GM18502 (cell line): ENCODE data around the gene FGF1.

Source experiments
- ATAC-seq: cut with Tn5 transposase; IDR thresholded peaks from one replicate; pipeline ENCODE4 v1.9.1; 2021; ENCODE audit warnings: mild to moderate bottlenecking; ENCODE audit not compliant: unreplicated experiment, poor library complexity

FGF1 gene

DNA sequence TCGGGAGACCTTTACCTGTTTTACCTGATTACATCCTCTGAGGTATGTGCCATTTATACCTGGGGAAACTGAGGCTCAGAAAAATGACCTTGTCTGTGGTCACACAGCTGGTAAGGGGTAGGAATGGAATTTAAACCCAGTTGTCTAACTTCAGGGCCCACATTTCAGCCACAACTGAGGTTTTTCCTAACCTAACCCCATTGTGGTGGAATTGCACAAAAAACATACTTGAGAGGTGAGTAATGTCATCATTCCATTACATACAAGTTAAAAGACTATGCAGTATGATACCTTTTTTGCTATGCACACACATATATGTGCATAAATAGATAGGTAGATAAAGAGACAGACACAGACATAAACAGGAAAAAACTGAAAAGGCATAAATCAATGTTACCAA is 14.1 kb downstream of the FGF1 start:
- no peak for ATAC-seq

DNA sequence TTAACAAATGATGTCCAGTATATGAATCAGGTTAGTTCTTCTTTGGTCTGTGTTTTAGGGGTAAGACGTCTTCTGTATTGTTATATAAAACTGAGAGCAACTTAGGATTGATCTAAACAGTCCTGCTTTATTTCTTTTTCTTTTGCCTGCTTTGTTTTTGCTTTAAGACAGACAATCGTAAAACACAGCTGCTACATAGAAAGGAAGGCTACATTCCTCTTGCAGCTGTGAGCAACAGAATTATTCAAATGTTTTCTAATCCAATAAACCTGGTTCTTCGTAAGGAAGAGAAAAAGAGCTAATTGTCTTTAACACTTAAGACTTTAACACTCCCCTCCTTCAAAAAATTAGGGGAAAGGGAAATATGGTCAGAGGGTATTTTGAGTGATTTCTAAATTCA is 14.6 kb downstream of the FGF1 start:
- no peak for ATAC-seq

DNA sequence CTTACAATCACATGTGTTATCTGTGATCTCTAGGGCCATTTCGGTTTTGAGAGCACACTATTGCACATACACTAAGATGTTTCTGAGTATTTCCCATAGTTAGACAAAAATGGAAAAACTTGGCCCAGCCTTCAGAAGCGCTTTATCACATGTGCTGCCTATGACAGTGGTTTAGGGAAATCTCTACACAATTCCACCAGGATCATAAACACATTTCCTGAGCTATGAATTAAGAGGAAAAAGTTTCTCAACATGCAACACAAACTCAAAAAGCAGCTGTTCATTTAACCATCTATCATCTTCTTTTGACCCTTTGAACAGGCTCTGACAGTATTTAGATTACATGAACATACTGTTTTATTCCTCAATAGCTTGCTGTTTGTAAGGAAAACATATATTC is 15.1 kb downstream of the FGF1 start:
- no peak for ATAC-seq

DNA sequence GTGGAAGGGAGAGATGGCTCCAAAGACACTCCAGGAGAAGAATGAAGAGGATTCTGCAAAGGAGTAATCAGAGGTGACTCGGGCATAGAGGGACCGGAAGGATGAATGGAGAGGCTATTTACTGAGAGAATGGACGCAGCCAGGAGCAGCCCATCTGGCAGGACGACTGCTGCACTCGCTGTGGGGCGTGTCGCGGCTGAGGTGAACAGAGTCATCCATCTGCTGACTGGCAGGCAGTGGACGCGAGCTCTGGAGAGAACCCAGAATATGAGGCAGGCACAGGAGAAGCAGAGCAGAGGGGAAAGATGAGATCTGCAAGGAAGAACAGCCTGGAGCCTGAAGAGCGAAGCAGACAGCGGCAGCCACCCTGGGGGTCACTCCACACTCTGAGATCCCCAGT is 16.4 kb downstream of the FGF1 start:
- no peak for ATAC-seq

DNA sequence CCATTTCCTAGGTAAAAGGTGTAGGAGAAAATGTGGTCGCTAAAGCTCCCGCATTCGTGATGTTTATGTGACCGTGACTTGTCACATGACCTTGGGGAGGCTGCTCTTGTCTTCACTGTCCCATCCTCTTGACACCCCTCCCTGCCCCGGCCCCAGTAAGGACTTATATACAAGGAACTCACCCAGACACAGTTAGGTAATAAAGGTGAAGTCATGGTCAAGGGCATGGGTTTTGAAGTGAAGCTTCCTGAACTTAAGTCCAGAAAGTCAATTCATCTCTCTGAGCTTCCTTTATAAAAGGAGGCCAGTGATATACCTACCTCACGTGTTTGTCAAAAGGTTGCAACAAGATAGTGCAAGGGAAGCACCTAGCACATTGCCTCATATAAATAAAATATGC is 17.6 kb downstream of the FGF1 start:
- no peak for ATAC-seq

DNA sequence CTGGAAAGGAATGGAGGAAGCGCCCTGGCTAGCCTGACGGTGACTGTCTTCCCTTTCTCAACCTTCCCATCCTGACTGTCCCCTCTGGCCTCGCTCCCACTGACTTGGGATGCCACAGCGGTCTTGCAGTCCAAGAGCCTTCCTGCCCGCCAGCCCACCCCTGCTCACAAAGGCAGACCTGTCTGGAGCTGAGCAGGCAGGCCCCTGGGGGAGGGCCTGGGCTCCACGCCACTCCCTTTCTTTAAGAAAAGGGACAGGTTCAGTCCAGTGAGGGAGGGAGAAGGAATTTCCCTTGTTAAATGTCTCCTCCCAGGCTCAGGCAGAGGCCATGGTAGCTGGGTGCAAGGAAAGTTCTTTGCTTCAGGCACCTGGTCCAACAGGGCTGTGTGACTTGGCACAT is 18.1 kb downstream of the FGF1 start:
- no peak for ATAC-seq

DNA sequence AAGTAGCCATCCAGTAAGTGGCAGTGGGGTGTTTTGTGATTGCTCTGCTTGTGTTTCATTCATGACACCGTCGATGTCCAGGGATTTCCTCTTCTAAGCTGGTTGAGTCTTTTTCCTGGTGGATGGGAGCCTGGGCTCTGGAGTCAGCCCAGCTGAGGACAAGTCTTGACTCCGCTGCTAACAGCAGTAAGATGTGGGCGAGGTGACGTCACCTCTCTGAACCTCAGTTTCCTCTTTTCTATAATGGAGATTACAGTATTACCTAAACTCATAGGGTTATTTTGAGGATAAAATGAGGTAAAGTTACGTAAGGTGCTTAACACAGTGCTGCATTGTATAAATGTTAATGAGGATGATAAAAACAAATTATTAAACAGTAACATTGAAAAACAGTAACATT is 21.3 kb downstream of the FGF1 start:
- ATAC-seq, result no peak

DNA sequence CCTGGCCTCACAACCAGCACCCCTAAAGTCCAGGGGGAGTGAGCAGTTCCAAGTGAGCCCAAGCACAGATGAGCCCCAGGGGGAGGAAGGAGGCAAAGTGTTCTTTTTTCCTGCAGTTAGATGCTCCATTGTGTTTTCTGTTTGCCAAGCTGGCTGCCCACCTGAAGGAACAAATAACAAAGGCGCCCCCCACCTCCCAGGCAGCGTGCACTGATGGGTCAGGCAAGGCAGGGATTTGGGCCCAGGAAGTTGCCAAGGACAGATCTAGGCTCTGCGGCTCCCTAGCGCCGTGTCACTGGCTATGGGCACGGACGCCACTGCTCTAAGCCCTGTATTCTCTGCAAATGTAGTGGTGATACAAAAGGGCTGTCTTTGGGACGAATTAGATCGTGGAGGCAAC is 21.8 kb downstream of the FGF1 start:
- no peak for ATAC-seq

DNA sequence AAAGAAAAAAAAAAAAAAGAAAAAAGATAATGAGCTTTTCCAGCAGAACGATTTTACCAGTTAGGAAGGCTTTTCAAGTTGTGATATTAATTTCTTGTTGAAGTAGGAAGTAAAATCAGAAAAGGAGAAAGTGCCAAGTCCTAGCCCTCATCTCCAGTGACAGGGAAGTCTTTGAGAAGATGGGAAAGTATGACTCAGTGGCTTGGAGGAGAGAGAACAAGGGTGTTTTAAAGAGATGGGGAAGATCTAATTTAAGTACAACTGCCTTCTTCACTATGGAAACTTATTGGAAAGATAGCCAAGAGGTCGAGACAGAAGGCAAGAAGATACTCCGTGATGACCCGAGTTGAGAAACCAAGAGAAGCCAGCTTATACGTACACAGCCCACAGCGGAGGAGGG is 22.6 kb downstream of the FGF1 start:
- ATAC-seq, result no peak

DNA sequence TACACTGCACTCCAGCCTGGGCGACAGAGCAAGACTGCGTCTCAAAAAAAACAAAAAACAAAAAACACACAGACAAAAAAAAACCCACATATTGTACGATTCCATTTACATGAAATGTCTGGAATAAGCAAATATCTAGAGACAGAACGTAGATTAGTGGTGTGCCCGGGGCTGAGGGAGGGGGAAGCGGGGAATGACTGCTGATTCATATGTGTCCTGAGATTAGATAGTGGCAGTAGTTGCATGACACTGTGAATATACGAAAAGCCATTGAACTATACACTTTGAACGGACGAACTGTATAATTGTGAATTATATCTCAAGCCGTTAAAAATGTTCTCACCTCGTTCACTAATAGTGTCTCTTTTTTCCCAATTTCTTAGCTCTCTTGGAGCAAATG is 23.9 kb downstream of the FGF1 start:
- no peak for ATAC-seq

DNA sequence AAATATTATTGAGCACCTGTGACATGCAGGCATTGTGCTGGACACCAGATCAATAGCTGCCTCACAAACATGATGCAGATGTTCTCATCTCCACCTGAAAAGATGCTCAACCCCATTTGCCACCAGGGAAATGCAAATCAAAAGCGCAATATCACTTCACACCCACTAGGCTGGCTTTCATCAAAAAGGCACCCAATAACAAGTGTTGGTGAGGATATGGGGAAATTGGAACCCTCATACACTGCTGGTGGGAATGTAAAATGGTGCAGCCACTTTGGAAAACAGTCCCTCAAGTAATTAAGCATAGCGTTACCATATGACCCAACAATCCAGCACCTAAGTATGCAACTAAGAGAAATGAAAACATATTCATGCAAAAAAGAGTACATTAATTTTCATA is 24.7 kb downstream of the FGF1 start:
- ATAC-seq, result no peak

DNA sequence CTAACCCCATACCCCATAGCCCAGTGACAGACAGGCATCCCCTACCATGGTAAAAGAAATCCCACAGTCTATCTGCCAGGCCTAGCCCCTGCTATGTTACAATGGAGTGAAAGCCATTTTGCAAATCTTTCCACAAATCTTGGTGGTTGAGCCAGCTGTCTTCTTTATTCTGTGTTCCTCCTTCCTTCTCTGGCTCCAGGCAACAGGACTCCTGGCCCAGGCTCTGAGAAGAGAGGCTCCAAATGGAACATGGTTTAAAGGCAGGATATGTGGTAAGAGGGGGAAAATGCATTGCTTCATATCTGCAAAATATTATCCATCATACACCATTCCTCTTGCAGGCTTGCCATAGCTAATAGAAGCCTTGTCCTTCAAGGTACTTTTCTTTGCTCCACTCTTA is 25.2 kb downstream of the FGF1 start:
- ATAC-seq, result no peak

DNA sequence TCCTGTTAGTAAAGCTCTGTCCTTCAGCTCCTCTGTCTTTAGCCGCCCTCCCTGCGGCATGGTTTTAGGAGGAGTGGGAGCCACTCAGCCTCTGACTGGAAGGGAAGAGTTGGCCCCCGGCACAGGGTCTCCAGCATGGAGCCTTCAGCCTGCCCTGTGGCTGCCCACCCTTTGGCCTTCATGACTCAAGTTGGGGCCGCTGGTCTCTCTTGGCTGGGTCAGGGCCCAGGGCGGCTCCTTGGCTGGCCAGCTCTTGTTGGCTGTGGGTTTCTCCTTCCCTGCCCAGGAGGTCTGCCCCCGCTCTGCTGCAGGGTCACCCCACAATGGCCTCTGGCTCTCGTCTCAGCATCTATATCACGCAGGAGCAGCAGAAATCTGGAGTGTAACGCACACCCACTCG is 25.7 kb downstream of the FGF1 start:
- ATAC-seq, result no peak

DNA sequence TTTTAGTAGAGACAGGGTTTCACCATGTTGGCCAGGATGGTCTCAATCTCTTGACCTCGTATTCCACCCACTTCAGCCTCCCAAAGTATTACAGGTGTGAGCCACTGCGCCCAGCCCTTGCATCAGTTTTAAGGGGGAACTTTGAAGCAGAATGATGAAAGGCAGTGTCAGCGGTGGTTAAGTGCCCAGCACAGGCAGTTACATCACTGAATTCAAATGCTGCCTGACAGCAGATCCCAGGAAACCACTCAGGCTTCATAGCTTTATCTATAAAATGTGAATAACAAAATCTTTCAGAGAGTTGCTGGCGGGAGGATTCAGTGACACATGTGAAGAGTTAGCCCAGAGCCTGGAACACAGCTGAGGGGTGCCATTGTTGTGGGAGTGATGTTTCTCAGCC is 26.5 kb downstream of the FGF1 start:
- no peak for ATAC-seq

DNA sequence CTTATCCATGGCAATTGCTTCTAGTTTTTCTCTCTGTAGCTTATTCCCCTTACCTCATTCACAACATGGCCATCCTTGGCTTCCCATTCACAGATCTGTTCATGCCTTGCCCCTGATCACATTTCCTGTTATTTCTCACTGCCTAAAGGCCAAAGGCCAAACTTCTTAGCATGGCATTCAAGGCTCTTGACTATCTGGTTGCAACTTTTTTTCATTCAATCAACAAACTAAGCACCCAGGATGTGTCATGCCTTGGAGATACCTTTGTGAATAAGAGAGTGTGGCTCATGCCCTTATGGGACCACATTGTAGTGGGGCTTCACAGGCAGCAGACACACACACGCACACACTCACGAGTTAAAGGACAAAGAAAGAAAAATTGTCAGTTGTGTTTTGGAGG is 27.6 kb downstream of the FGF1 start:
- ATAC-seq, result no peak

DNA sequence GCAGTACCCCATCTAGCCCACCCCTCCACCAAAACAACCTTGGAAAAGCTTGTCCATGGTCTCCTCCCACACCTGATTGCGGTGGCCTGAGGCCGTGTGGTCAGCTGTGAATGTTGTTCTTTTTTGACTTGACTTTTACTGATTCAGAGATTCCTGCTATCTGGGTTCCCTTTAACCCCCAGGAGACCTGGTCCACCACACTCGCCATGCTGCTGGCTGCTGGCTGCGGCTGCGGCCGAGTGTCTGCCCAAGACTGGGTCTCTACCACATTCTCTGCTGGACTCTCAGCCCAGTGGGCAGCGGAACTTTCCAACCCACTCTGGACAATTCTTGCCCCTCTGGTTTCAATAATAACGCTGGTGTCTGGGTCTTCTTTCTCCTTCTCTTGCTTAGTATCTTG is 28.4 kb downstream of the FGF1 start:
- ATAC-seq, result no peak

DNA sequence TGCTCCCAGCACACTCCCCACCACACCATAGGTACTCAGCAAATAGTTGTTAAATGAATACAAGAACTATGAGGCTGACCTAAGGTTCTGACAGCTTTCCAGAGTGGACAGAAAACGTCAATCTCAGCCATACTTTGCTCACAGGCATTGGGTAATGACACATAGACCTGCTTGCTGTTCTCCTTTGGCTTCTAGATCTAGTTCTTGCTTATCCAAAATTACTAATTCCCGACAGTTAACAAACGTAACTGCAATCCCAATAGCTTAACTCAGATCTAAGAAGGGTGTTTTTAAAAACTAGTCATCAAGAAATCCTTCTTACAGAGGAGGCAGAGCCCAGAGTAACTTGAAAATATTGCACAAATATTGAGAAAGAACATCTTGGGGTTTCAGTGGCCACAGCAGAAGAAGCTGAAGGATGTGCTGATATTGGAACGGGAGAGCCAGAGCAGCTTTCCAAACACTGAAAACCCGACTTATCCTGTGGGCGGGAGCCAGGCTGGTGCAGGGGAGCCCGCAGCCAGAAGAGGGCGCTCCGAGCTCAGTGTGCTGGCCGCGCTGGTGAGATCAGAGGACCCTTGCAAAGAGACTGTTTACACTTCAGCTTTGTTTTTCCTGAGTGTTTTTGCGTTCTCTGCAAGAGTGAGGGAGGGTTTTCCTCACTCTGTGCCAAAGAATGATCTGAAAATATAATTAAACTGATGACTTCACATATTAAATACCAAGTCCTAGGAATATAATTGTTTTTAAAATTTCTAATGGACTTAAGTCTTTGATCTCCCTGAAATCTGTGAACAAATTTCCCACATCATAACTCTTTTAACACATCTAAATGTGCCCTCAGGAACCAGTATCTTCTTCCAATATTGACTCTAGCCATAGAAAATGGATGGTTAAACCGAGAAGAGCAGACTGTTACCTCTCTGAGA is 30.3 kb downstream of the FGF1 start:
- peak; percentile 81 for ATAC-seq

DNA sequence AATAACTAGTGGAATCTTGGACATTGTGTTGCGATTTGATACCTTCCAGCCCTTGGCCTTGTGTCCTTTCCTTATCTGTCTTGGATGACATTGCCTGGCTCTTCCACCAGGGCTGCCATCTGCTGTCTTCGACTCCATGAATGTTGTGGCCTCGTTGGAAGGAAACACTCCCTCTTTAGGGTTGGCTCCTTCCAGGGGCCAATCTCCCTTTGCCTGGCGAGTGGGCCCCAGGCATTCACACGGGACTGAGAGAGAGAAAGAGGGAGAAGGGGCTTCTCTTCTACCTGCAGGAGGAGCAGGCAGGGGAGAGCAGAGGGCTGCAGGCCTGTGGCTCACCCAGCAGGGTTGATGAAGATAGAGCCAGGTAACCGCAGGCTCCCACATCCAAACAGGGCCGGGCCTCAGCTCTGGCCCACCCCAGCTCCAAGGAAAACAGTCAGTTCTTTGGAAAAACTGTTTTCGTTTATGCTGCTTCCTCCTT is 31.3 kb downstream of the FGF1 start:
- no peak for ATAC-seq

DNA sequence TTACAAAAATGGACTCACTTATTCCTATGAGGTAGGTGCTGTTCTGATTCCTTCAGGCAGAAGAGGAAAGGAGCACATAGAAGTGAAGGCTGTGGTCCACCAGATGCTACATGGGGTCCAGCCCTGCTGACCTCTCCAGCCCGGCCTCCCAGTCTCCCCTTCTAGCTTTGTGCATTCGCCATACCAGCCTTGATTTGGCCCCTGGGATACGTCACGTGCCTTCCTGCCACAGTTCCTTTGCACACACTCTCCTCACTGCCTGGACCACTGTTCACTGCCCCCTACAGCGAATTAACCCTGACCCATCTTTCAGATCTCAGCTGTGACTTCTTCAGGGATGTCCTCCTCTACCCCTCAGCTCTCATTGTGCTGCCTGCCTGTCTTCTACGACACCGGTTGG is 32.6 kb downstream of the FGF1 start:
- no peak for ATAC-seq

DNA sequence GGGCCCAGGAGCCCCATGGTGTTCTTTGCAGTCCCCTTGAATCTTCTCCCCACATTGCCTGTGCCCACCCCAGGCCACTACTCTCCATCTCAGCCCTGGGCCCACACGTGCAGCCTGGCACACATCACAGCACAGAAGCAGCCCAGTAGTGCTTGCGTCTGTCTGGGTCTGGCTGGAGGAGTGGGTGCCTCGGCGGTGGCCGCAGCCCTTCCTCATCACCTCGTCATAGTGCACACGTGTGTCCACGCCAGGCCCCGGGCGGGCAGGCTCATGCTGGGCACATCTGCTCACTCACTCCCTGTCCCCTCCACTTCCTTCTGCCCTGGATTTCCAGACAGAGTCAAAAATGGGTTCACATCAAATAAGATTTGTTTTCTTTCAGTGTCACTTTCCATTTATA is 33.3 kb downstream of the FGF1 start:
- ATAC-seq, result no peak

DNA sequence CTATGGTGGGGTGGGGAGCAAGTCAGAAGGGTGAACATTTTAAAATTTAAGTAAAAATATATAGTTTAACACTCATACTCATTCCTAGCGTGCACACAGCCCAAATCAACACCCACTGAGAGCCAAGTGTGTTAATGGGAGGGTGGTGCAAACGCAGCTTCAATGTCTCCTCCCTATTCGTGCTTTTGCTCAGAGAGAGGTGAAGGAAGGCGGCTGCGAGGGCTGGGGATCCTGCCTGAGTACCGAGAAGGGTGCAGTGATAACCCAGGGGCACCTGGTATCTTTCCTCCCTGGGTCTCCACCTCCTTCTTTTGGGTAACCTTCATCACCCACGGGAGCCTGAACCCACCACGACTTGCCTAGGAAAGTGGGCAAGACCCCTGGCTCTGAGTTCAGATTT is 35.0 kb downstream of the FGF1 start:
- ATAC-seq, result no peak

DNA sequence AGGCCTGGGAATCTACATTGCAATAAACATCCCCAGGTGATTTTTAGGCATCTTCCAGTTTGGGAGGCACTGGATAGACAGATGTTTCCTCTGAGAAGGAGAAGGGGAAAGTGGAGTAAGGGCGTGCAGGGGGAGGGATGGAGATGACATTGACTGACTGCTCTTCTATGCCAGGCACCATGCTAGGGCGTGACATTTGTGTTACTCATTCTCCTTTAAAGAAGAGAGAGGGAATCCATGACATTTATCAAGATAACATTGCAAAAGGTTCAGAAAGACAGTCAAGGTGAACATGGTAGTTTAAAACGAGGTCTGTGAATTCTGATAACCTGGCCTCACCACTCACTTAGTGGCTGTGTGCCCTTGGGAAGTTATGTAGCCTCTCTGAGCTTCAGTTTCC is 35.8 kb downstream of the FGF1 start:
- ATAC-seq, result no peak
